Activated naive CD4-positive, alpha-beta T cell (primary cell): ENCODE measurements around the gene GCK.

Experiments
- DNase-seq, 4 experiments: peaks; one replicate each; lab custom pipeline; 2025; lab: John Stamatoyannopoulos, UW

GCK gene

GRCh38 chr7:44155191-44156185, 33.8 kb downstream of the GCK start:
- no peak for DNase-seq

- DNase-seq: no peak
Measured at GRCh38 chr7:44154703-44155102, 34.5 kb downstream of the GCK start.

GRCh38 chr7:44153948-44154335, 35.3 kb downstream of the GCK start:
- DNase-seq: no peak

- DNase-seq: no peak
Measured at GRCh38 chr7:44152971-44153947, 36.0 kb downstream of the GCK start.

GRCh38 chr7:44151956-44152355, 37.3 kb downstream of the GCK start:
- DNase-seq: no peak

GRCh38 chr7:44150966-44151941, 38.0 kb downstream of the GCK start:
- DNase-seq: no peak

GRCh38 chr7:44150466-44150832, 38.8 kb downstream of the GCK start:
- no peak for DNase-seq

- no peak for DNase-seq
Measured at GRCh38 chr7:44149571-44150465, 39.4 kb downstream of the GCK start.

GRCh38 chr7:44148961-44149536, 40.2 kb downstream of the GCK start:
- DNase-seq: no peak

GRCh38 chr7:44148166-44148565, 41.1 kb downstream of the GCK start:
- DNase-seq: no peak

GRCh38 chr7:44147026-44147991, 41.9 kb downstream of the GCK start:
- no peak for DNase-seq

GRCh38 chr7:44145969-44146911, 43.0 kb downstream of the GCK start:
- peak in 3 of 4 experiments; percentile 26 to 62 (median 47) for DNase-seq

GRCh38 chr7:44145479-44145968, 43.7 kb downstream of the GCK start:
- peak in 3 of 4 experiments; percentile 11 to 48 (median 25) for DNase-seq

- DNase-seq: no peak
Measured at GRCh38 chr7:44144968-44145478, 44.2 kb downstream of the GCK start.

- no peak for DNase-seq
Measured at GRCh38 chr7:44144426-44144967, 44.7 kb downstream of the GCK start.

GRCh38 chr7:44143646-44144250, 45.5 kb downstream of the GCK start:
- no peak for DNase-seq
